Right atrium auricular region (tissue), 2 donors: ENCODE results near the gene SEC14L6. TPM values are rescaled to one million over a fixed set of nuclear protein-coding genes. Genes with fewer than 3 reads are reported as not detected.

ENCODE experiments used
- DNase-seq: peaks from one replicate; pipeline ENCODE4 v3.0.0-alpha.2; 2019; ENCODE audit warnings: low spot score
- H3K27ac ChIP-seq, 2 donors: fragments of 200-600 bp; sonication (generic); 1 replicate in 1 of 2; 2 replicates in 1 of 2; pipeline ENCODE4 v1.5.1; 2016 to 2019
- H3K27me3 ChIP-seq, 2 donors: fragments of 200-600 bp; sonication (generic); one replicate each; pipeline versions ENCODE4 v1.5.1 to v1.6.0; 2017 to 2019
- H3K36me3 ChIP-seq: fragments of 200-600 bp; sonication (generic); one replicate; pipeline ENCODE4 v1.5.1; 2016
- H3K4me1 ChIP-seq, 2 donors: fragments of 200-600 bp; sonication (generic); one replicate each; pipeline versions ENCODE4 v1.5.1 to v1.6.0; 2017 to 2019
- H3K4me3 ChIP-seq, 2 donors: fragments of 200-600 bp; sonication (generic); 1 replicate in 1 of 2; 2 replicates in 1 of 2; pipeline ENCODE4 v1.5.1; 2017 to 2019; ENCODE audit warnings: mild to moderate bottlenecking in 1 of 2, moderate library complexity in 1 of 2
- H3K9me3 ChIP-seq, 2 donors: fragments of 200-600 bp; sonication (generic); one replicate each; pipeline ENCODE4 v1.5.1; 2019
- total RNA-seq, 2 donors: library from RNA; depleted of rRNA; stranded (reverse); fragments of >200 nt; gene quantifications; one replicate each; pipeline ENCODE4 v1.1.0, GENCODE V29; 2016
- TF ChIP-seq, protein P1 (sequence below), 2 donors: fragments of 200-600 bp; sonication (generic); IDR thresholded peaks; one replicate each; pipeline ENCODE4 v1.5.1; 2019; ENCODE audit warnings: antibody characterized with exemption in 2 of 2

Gene SEC14L6
- total RNA-seq, 2 donors from 2014 or later = 0.11 to 1.1 TPM

DNA sequence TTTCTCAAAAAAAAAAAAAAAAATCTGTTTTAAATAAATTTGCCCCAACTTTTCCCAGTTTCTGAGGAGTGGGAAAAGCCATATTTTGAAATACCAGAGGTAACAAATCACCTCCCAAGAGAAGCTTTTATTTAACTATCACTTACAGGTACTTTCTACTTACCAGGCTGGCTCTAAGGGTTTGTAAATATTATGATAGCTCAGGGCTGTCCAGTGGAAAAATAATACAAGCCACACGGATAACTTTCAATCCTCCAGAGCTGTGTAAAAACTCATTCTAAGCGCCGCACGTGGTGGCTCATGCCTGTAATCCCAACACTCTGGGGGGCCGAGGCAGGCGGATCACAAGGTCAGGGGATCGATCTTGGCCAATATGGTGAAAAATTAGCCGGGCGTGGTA, 35.4 kb downstream of the SEC14L6 start:
- TF ChIP-seq, protein P1, sequence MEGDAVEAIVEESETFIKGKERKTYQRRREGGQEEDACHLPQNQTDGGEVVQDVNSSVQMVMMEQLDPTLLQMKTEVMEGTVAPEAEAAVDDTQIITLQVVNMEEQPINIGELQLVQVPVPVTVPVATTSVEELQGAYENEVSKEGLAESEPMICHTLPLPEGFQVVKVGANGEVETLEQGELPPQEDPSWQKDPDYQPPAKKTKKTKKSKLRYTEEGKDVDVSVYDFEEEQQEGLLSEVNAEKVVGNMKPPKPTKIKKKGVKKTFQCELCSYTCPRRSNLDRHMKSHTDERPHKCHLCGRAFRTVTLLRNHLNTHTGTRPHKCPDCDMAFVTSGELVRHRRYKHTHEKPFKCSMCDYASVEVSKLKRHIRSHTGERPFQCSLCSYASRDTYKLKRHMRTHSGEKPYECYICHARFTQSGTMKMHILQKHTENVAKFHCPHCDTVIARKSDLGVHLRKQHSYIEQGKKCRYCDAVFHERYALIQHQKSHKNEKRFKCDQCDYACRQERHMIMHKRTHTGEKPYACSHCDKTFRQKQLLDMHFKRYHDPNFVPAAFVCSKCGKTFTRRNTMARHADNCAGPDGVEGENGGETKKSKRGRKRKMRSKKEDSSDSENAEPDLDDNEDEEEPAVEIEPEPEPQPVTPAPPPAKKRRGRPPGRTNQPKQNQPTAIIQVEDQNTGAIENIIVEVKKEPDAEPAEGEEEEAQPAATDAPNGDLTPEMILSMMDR (IDR thresholded peaks at IDR 0.05) = no peak
- no peaks in the 10 kb centered on the region for H3K36me3 ChIP-seq
- H3K27ac ChIP-seq = no peak overlapping the region
- H3K4me1 ChIP-seq = no peaks in the 10 kb centered on the region
- no peak for DNase-seq
- H3K4me3 ChIP-seq = no peak overlapping the region
- no peaks in the 10 kb centered on the region for H3K9me3 ChIP-seq
- peaks cover 0 to 5% of the 10 kb centered on the region in 2 donors for H3K27me3 ChIP-seq

DNA sequence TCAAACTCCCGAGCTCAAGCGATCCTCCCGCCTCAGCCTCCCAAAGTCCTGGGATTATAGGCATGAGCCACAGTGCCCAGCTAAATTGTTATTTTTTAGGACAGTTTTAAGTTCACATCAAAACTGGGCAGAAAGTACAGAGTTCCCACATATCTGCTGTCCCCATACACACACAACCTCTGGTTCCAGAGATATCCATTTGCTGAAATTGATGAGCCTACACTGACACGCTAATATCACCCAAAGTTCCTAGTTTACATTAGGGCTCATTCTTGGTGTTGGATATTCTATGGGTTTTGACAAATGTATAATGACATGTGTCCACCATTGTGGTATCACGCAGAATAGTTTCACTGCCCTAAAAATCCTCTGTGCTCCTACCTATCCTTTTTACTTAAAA, 38.3 kb downstream of the SEC14L6 start:
- no peak overlapping the region for H3K4me3 ChIP-seq
- TF ChIP-seq, protein P1 (IDR thresholded peaks at IDR 0.05) = no peak
- H3K4me1 ChIP-seq = peaks cover 0 to 4% of the 10 kb centered on the region in 2 donors
- no peaks in the 10 kb centered on the region for H3K9me3 ChIP-seq
- H3K36me3 ChIP-seq = no peaks in the 10 kb centered on the region
- H3K27ac ChIP-seq = no peak overlapping the region
- peaks cover 6 to 12% of the 10 kb centered on the region in 2 donors for H3K27me3 ChIP-seq
- no peak for DNase-seq

DNA sequence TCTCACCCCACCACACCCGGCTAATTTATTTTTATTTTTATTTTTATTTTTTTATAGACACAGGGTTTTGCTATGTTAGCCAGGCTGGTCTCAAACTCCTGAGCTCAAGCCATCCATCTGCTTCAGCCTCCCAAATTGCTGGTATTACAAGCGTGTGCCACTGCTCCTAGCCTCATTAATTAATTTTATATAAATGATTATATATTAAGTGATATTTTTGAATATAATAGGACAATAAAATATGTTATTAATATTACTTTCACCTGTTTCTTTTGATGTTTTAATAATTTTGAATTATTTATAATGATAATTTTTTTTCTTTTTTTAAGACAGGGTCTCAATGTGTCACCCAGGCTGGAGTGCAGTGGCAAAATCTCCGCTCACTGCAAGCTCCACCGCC, 38.9 kb downstream of the SEC14L6 start:
- no peak for DNase-seq
- Histone ChIP-seq H3K4me3 (no peak overlapping the region), H3K27ac (no peak overlapping the region), H3K36me3 (no peaks in the 10 kb centered on the region), H3K27me3 (peaks cover 6 to 12% of the 10 kb centered on the region in 2 donors), H3K4me1 (peaks cover 0 to 4% of the 10 kb centered on the region in 2 donors), H3K9me3 (no peaks in the 10 kb centered on the region)
- TF ChIP-seq, protein P1 (IDR thresholded peaks at IDR 0.05) = no peak

DNA sequence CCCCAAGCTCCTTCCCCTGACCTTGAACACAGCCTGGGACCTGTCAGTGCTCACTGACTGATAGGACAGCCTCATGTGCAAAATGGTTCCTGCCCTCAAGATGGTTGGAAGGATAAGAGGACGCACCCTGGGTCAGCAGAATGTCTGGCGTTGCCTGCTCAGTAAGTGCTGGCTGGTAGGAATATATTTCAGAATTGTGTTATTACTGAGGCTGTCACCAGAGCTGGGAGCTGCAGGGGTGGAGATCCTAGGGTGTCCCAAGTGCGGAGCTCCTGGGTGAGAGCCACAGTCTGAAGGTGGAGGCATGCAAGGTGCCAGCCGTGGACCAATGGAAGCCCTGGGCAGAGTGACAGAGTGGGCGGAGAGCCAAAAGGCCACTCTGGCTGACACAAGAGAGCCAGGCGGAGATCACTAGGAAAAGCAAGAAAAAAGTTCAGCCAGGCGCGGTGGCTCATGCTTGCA, 40.0 kb downstream of the SEC14L6 start:
- H3K27ac ChIP-seq = no peak overlapping the region
- TF ChIP-seq, protein P1 (IDR thresholded peaks at IDR 0.05) = no peak
- H3K36me3 ChIP-seq = no peaks in the 10 kb centered on the region
- no peak for DNase-seq
- H3K27me3 ChIP-seq = peaks cover 6 to 12% of the 10 kb centered on the region in 2 donors
- H3K4me3 ChIP-seq = no peak overlapping the region
- peaks cover 0 to 4% of the 10 kb centered on the region in 2 donors for H3K4me1 ChIP-seq
- no peaks in the 10 kb centered on the region for H3K9me3 ChIP-seq

DNA sequence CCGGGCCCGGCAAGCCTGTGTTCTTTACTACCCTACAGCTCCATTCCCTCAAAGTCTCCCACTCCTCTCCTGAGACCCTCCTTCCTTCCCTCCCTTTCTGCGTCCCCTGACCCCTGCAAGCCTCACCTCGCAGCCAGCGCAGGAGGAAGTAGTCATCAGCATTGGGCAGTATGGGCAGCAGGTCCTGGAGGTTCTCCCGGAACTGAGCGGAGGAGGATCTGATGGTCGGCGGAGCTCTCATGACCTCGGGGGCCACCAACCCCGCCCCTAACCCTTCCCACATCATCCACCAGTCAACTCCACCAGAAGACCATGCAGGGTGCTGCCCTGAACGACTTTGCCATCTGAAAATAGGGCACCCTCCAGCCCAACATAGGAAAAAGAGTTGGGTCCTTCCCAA, 43.0 kb downstream of the SEC14L6 start:
- H3K9me3 ChIP-seq = no peaks in the 10 kb centered on the region
- peaks cover 6 to 12% of the 10 kb centered on the region in 2 donors for H3K27me3 ChIP-seq
- peaks cover 0 to 4% of the 10 kb centered on the region in 2 donors for H3K4me1 ChIP-seq
- H3K27ac ChIP-seq = no peak overlapping the region
- DNase-seq = no peak
- no peak overlapping the region for H3K4me3 ChIP-seq
- no peaks in the 10 kb centered on the region for H3K36me3 ChIP-seq
- TF ChIP-seq, protein P1 (IDR thresholded peaks at IDR 0.05) = no peak

DNA sequence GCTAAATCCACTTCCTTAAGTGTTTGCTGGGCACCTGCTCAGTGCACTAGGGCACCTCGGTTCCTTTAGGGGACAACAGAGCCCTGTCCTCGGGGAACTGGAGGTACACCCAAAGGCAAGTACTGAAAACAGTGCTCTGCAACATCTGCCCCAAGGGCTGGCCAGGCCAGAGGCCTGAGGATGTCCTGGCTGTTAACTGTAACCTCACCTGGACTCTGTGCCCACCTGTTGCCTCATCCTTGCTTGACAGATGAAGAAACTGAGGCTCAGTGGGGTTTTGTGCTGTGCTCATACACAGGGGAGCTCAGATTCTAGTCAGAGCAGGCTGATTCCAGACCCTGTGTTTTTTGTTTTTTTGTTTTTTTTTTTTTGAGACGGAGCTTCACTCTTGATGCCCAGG, 43.6 kb downstream of the SEC14L6 start:
- no peak for DNase-seq
- Histone ChIP-seq H3K4me3 (no peak overlapping the region), H3K9me3 (no peaks in the 10 kb centered on the region), H3K27me3 (peaks cover 6 to 10% of the 10 kb centered on the region in 2 donors), H3K4me1 (peaks cover 0 to 4% of the 10 kb centered on the region in 2 donors), H3K36me3 (no peaks in the 10 kb centered on the region), H3K27ac (no peak overlapping the region)
- TF ChIP-seq, protein P1 (IDR thresholded peaks at IDR 0.05) = no peak
